Stimulated activated CD4-positive, alpha-beta T cell treated with anti-CD3 and anti-CD28 coated beads, Interleukin-1b, Interleukin-23, amount 100 ng/mL, for 24 hours (primary cell): ENCODE results near the gene KRTAP5-1.

Experiments used
- DNase-seq, 4 experiments: peaks; one replicate each; pipeline ENCODE4 v3.0.0-alpha.2; 2020; ENCODE audit warnings: low read depth in 4 of 4, low spot score in 1 of 4

The KRTAP5-1 gene

DNA sequence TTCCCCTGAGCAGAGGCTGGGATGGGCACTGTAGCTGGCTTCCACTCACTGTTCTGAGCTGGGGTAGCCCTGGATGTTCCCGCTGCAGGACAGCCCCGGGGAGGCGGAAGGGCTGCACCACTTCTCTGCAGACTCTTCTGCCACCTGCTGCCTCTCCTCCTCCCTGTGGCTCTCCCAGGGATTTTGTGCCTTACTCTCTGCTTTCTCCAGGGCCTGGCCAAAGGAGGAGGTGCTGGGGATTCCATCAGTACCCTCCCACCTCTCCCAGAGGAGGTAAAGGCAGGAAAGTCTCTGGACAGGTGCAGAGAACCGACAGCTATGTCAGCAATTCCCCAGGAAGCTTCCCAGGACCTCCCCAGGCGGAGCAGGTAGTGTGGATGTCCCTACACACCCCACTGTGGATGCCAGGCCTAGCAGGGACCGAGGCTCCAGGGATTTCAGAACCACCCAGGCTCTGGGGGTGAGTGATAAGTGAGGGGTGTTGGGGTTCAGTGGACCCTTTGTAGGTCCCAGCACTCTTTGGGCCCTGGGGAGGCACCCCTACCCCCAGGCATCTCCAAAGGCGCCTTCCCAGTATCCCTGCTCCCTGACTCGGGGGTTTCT lies 24.3 kb downstream of the KRTAP5-1 start:
- DNase-seq: no peak

DNA sequence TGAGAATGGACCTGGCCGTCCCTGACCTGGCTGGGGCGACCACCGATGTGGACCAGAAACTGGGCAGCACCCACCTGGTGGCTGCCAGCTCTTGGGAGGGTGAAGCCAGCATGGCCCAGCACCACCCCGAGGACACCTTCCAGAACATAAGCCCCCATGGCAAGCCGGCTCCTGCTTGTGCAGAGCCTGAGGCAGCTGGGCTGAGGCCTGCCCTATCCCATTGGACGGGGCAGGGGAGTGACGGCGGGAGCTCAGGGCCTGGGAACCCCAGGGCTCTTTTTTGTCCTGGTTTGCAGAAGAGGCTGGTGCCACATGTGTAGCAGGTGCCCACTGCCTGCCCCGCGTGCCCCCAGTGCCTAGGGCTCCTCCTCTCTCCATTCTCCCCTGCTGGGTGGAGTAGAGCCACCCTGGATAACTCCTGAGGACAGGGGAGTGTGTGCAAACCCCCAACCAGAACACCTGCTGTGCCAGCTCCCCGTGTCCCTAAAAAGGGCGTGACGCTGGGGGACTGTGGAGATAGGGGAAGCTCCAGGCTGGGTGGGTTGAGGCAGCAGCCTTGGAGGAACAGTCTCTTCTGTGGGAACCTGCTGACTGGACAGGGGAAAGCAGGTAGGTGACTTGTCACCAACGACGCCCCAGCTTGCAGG lies 25.0 kb downstream of the KRTAP5-1 start:
- no peak for DNase-seq

DNA sequence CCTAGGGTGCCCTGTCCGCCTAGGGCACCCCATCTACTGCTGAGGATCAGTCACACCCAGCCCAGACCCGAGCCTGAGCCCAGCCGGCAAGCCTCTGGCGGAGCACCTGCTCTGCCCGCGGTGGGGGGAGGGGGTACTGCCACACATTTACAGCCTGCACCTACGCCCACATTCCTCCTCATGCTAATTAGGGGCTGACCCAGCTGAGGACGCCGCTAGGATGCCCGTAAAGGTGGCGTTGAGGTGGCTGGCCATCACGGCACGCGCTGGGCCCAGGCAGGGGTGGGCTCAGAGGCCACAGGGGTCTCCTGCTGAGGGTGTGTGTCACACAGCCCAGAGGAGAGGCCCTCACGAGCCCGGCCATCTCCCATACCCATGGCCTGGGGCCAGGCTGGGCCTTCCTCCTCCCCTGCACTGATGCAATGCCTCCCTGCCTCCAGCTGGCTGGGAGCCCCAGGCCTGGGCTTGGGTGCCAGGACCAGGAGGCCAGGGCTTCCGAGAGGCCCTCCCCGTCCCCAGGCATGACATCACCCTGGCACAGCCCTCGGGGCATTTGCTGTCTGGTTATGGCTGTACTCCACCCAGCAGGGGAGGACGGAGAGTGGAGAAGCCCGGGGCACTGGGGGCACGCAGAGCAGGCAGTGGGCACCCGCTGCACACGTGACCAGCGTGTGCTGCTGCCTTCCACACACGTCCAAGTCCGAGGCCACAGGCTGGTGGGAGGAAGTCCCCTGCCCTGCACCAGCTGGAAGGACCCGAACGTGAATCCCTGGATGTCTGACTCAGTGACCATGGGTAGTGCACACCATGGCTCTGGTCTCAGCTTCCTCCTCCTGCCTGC lies 25.8 kb downstream of the KRTAP5-1 start:
- DNase-seq: no peak

DNA sequence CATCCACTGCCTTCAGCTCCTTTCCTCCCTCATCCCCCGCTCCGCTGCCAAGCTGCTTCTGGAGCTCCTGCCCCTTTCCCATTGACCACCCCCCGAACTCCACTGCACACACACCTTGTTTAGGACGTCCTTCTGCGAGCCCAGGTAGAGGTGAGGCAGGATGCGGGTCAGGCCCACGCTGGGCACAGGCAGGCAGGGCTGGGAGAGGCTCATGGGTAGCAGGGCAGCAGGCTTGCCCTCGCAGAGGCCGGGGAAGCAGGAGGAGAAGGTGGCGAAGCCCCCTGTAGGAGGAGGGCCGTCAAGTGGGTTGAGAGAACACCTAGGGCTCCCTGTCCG lies 26.3 kb downstream of the KRTAP5-1 start:
- no peak for DNase-seq

DNA sequence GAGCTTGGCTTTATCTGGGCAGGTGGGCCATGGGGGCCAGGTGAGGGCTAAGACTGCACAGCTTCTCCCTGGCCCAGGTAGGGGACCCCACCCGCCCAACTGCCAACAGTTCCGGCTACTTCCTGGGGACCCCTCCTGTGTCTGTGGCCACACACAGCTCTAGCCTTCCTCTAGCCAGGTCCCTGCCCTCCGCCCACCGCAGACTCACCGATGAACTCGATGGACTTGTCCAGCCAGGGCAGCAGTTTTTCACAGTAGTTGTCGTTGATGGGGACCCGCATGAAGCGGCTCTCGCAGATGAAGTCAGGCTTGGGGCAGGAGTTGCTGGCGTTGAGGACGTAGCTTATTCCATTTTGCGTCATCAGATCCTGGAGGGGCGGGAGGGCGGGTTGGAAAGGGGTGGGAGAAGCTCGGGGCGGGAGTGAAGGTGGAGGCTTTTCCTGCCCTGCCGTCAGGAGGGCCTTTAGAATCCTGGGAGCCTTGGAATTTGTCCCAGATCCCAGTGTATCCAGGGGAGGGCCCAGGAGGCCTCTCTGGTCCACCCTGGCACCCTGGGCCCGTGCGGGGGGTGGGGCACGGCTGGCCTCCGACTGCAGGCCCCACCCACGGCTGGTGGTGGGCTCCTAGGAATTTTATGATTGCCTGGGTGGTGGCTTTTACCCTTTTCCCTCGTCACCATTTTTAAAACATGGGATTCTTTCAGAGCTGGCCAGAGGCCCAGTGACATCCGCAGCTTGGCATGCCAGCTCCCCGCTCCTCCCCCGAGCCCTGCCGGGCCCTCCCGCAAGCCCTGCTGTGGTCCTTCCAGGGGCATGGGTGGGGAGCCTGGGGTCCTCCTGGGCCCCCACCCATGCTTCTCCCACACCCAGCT lies 26.9 kb downstream of the KRTAP5-1 start:
- no peak for DNase-seq

DNA sequence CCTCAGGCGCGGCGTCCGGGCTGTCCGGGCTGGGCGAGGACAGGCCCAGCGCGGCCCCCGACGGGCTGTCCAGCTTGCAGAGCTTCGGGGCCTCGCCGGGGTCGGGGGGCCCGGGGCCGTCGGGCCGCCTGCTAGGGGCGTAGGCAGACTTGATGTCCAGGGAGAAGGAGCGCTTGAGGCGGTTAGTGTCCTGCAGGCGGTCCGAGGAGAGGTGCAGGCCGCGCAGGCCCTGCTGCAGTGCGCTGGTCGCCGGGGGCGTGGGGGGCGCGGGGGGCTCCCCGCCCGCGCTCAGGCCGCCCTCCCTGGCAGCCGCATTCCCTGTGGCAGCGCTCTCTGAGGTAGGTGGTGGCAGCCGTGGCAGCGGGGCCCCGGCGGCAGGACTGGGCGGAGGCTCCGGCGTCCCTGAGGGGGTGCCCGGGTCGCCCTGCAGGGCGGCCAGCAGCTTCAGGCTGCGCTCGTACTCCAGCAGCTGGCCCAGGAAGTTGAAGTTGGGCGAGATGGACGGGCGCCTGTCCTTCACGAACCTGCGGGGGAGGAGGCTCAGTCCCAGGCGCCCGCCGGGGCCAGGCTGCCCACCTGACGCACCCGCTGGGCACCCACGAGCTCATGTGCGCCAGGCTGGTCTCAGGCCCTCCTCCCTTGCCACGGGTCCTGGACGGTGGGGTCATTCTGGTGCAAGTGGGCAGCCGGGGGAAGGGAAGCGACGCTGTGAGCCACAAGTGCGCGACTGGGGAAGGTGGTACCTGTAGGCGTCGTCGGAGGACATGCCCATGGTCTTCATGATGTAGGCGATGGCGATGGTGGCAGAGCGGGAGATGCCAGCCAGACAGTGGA lies 27.8 kb downstream of the KRTAP5-1 start:
- no peak for DNase-seq

DNA sequence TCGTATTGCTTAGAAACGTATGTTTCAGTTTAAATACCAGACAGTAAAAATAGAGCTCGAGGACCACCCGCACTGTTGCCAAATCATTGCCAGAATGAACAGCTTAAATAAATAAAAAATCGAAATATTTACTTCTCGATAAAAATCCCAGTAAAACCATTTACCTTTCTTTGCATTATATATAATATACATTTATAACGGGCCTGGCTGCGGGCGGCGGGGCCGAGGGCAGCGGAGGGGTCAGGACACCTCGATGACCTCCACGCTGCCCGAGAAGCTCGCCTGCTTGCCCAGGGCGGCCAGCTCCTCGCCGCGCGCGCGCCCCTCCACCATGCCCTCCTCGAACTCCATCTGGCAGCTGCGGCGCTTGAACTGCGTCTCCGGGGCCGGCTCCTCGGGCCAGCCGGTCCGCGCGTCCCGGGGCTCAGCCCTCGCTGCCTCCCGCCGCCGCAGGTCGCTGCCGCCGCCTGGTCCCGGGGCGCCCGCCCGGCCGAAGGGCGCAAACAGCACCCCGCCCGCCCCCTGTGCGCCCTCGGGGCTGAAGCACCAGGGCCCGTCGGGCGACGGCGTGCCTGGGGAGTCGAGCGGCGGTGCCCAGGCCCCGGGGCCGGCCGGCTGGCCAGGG lies 28.7 kb downstream of the KRTAP5-1 start:
- no peak for DNase-seq

DNA sequence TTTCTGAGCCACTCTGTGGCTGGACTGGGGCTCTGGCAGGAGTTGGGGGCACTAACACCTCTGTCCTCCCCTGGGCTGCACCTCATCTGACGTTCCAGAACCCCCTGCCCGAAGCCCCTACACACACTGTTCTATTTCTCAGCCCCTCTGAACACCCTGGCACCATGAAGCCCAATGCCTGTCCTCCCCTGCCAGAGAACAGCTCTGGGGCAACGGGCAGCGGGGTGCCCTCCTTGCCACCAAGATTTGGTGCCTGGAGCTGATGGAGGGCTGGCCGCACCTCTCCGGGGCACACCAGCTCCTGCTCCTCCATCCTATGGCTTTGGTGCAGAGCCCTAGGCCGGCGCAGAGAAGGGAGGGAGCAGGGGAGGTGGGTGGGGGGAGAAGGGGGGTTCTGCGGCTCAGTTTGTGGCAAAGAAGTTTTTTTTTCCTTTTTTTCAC lies 29.4 kb downstream of the KRTAP5-1 start:
- no peak for DNase-seq

DNA sequence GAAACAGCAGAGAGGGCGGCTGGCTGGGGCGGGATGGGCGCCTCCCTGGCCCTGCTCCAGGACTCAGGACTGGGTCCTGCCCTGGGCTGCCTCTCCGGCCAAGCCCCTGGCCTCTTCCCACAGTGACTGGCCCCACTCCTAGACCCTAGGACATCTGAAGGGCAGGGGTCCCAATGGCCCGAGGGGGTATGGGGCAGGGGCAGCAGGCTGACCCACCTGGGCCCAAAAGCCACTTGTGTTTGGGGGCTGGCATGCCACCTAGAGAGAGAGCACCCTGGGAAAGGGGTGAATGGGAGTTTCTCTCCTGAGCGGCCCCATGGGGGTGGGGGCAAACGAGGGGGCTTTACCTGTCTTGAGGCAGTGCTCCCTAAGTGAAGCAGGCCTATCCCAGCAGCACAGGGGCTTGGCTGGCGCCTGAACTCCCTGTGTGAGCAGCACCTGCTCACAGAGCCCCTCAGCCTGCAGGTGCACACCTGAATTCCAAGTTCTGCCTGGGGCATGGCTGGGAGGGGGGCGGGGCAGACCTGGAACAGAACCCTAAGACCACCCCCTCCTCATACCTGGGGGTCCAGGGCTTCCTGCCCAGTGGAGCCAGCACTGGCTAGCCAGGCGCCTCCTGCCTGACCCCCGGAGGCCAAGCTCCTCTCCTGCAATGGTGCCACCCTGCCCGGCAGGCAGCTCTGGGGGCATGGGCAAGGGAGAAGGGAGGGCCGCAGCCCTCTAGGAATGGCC lies 29.9 kb downstream of the KRTAP5-1 start:
- DNase-seq: no peak

DNA sequence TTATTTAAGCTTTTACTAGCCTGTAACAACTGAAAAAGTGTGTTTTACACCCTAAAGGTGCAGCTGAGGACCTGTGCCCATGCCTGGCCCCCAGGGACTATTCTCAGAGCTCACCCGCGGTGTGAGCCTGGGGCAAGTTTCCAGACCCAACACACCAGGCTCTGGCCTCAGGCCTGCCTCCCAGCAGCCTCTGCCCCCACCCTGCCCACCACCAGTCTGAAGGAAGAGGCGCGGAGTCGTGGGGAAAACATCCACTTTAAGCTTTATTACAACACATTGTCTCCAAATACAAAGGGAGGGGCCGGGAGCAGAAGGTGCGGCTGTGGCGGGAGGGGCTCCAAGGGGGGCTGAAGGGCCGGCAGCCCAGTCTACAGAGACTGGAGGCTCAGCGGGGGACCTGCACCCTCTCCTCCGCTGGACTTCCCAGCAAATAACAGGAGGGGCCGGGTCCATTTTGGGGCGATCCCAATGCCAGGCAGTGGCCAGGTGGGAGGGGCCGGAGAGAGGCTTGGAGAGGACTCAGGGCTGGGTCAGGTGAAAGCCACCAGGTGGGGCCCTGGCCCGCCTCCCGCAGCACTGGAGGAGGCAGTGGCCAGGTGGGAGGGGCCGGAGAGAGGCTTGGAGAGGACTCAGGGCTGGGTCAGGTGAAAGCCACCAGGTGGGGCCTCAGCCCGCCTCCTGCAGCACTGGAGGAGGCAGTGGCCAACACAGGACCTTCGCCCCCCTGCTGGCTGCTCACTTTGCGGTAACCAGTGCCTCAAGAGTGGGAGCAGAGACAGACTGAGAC lies 31.1 kb downstream of the KRTAP5-1 start:
- DNase-seq: no peak

DNA sequence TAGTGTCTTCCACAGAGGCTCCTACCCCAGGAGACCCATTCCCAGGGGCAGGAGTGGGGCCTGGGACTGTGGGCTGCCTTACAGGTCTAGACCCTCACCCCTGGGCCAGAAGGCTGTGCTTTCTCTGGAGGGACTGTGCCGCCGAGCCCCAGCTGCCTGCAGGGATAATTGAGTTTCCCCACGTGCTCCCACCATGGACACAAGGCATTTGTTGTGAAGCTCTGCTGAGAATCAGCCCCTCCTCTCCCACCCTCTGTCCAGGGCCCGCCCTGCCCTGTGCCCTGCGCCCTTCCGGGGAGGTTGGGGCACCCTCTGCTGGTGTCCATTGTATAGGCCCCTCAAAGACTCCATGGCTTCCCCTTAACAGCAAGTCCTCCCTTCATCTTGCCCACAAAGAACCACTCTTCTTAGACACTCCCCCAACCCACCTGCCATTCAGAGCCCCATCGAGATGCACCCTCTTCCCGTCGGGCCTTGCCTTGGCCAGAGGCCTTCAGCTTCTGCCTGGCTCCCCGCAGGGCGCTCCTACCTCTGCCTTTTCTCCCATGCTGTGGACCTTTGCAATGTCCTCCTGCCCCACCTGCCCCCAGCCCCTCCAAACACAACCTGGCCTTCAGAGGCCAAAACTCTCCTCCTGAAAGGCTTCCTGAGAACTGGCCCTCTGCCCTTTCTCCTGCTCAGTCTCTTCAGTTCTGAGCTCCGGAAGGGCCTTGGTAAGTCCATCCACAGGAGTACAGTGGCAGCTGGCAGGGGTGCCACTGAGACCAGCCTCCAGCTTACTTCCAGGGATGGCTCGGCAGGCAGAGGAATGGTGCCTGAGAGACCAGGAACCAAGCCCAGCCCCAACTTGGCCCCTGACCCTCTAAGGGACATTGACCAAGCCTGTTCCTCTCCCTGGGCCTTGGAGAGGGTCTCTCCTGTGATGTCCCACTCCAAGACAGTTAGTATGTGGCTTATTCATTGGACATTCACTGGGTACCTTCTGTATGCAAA lies 35.4 kb downstream of the KRTAP5-1 start:
- no peak for DNase-seq

DNA sequence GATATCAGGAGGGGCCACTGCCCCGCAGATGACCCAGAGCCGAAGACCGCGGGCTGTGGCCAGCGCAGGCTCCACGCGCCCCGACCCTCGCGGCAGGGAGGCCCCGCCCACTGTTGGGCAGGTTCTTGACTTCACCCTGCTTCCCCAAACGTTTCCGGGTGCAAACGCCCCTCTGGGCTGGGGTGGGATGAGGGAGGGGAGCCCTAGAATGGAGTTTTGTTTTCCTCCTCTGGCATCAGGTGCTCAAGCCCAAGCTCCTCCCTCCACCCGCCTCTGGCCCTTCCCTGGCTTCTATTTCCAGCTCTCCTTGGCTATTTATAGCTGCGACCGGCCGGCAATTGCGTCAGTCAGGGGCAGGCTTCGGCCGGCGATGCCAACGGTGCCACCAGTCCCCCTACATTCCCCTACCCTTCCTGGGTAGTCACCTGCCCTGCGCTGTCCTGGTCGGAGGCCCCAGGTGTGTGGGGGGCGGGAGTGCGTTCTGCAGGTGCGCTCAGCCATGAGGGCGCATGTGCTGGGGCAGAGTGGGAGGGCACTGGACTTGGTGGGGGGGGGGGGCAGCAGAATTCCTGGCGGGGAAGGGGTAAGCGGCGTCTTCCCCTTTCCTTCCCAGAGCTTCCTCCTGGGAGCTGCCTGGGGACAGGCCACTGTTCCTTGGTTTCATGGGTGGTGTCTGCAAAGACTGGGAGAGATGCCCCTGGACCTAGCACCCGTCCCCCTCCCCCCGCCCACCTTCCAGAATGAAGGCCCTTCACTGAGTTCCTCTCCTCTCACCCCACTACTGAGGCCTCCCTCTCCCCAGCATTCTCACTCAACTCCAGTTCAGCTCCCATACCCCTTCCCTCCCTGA lies 36.6 kb downstream of the KRTAP5-1 start:
- DNase-seq: no peak

DNA sequence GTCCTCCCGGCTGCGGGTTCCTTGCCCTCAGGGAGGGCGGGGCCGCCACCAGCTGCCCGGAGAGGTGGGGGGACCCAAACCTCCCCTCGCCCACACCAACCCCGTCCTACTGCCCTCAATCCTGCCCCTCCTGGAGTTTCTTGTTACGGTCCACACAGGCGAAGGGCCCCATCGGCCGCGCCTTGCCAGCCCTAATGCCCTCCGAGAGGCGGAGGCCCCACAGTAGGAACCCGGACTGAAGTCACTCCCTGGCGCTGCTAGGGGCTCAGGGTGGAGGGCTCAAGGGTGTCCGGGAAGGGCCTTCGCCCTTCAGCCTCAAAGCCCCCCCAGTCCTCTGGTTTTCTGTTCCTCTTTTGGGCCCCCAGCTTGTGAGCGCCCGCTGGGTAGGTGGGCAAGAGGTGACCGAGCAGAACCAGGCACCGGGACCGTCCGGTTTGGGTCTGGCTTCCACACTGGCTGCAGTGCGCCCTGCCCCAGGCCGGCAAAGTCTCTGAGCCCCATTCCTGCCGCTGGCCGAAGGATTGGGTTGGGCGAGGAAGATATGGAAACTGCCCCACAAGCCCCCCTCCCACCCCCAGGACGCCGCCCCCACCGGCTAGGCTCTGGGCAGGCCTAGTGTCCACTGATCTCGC lies 37.5 kb downstream of the KRTAP5-1 start:
- no peak for DNase-seq

DNA sequence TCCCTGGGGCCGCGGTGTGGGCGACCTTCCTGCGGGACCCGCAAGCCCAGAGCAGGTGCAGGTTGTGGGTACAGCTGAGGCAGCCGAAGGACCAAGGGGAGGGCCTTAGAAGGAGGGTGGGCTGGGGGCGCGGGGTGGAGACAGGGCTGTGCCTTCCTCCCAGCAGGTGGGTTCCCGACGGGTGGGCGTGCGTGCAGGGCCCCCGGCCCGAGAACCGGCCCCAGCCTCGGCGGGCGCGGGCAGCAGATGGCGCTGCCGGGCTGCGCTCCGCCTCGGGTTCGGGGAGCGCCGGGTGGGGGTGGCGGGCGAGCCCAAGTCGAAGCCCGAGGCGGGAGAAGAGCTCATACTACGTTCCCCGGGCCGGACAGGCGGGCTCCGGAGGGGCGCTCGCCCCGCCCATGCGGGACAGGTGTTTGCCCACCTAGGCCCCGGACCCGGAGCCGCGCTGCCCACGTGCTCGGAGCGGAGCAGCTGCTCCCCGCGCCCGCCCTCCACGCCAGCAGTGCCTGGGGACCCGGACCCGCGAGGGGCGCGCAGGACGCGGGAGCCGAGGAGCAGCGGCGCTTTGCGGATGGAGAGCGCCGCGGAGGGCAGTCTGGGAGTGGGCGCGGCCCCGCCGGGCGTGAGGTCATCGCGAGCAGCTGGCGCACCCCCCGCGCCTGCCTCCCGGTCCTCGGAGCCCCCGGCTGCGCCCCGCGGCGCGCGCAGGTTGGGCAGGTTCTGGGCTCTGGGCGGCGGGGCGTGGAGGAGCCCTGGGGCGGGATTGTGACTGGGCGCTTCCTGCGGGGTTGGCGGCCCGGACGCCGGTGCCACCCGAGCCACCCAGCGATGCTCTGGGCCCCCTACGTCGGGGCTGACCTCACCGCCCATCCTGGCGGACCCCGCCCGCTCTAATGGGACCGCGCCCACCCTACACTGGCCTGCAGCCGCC lies 38.3 kb downstream of the KRTAP5-1 start:
- DNase-seq: peak in 3 of 4 experiments; percentile 18 to 35 (median 20)

DNA sequence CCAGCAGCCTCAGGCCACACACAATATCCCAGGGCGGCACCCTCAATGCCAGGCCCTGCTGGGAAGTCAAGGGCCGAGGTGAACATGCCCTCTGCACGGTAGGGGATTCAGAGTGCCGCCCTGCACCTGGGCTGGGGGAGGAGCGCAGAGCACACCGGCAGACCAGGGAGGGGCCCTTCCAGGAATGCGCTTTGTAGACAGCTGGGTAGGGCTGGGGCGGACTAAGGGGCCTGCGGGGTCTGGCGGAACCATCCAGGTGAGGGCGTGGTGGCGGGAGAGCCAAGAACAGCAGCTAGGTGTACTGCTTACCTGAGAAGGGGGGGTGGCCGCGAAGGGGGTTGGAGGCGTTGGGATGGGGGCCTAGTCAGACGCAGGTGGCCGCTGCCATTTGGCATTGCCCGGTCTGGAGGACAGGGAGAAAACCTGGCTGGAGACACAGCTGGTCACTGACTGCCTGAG lies 39.0 kb downstream of the KRTAP5-1 start:
- DNase-seq: no peak
